GM18511 (cell line): ENCODE data around the gene FAM72B.
"Not testable (repeated sequence)": the region's sequence is repeated elsewhere in the genome, so short reads cannot be mapped to it uniquely, and the experiment has no call there.

ENCODE experiments used
- ATAC-seq: cut with Tn5 transposase; IDR thresholded peaks from one replicate; pipeline ENCODE4 v1.9.1; 2021; ENCODE audit warnings: mild to moderate bottlenecking, moderate library complexity; ENCODE audit not compliant: unreplicated experiment

Gene FAM72B

DNA sequence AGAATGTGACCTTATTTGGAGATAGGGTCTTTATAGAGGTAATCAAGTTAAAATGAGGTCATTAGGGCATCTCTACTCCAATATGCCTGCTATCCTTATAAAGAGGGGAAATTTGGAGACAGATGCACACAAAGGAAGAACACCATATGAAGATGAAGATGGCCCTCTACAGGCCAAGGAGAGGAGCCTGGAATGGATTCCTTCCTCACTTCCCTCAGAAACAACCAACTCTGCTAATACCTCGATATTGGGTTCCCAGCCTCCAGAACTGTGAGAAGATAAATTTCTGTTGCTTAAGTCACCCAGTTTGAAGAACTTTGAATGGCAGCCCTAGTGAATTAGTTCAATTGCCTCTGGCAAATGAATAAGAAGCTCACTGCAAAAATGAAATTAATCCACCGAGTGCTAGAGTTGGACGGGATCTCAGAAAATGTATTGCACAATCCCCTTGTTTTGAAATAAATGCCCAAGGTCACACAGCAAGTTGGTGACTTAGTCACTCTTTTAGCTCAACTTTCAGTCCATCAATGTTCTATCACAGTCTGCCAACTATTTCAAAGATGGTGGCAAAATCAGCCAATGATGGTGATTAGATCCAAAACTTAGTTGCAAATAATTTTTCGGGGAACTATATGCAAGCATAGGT, 27.1 kb downstream of the FAM72B start:
- ATAC-seq: not testable (repeated sequence)

DNA sequence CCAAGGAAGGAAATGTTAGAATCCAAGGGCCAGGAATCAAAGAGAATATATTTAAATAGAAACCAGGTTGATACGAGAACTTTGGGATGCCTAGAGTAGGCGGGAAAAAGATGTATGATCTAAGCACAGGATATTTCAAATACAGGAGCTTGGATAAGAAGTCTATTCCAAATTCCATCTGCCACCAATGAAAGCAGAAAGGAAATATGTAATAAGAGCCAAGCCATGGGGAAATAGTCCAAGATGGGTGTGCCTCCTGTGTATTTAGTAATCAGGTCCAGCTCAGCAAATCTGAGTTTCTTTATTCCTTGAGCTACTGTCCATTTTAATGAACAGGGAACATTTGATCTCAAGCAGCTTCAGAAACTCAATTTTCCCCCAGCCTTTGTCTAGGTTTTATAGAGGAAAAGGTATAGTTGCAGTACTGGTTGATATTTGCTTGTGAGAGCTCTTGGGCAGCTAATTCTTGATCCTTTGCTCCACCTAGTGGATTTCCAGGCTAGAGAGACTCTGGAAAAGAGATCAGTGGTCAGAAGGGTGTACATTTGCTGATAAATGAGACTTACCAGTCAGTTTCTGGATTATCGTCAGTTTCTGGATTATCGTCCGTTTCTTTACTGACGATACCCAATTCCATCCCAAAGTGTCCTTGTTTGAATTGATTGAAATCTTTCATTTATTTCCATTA, 28.3 kb downstream of the FAM72B start:
- not testable (repeated sequence) for ATAC-seq

DNA sequence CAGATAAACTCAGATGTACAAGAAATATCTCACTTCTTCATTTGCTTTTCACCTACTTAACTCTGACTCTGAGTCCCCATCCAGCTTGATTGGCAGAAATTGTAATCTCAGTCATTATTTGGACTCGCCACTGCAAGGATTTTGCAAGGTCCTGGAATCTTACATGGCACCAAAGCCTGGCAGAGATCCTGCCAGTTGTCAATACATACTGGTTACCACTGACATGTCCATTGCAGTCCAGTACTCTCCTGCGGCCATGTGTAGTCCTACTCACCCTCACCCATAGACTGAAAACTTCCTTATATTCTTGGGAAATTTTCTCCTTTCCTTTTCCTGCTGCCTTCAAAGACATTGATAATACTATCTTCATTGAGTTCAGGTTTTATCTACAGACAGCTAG, 29.3 kb downstream of the FAM72B start:
- ATAC-seq: not testable (repeated sequence)

DNA sequence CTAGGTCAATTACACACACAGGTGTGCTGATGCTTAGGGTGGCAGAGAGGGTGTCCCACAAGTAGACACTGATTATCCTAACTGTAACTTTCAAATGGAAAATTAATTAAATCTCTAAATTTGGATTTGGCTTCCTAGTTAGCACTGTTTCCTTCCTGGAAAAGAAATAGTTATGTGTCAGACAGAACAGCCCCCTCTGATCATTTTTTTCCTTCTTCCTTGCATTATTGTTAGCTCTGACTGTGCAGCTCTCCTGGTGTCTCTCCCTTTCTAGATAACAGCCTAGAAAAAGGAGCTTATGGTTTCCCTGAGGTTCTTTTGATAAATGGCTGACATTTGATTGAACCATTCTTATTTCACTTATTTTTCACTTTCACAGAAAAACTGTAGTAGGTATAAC, 31.4 kb downstream of the FAM72B start:
- not testable (repeated sequence) for ATAC-seq

DNA sequence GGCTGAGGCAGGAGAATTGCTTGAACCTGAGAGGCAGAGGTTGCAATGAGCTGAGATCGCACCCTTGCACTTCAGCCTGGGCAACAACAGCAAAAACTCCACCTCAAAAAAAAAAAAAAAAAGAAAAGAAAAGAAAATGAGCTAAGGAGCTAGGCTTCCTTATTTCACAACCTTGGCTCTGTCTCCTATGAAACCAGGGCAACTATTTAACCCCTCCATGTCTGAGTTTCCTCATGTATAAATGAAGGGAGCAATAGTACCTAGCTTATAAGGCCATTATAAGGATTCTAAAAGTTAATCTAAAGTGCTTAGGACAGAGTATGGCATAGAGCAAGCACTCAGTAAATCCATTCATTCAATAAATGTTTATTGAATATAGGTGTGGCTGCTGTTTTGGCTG, 32.8 kb downstream of the FAM72B start:
- not testable (repeated sequence) for ATAC-seq

DNA sequence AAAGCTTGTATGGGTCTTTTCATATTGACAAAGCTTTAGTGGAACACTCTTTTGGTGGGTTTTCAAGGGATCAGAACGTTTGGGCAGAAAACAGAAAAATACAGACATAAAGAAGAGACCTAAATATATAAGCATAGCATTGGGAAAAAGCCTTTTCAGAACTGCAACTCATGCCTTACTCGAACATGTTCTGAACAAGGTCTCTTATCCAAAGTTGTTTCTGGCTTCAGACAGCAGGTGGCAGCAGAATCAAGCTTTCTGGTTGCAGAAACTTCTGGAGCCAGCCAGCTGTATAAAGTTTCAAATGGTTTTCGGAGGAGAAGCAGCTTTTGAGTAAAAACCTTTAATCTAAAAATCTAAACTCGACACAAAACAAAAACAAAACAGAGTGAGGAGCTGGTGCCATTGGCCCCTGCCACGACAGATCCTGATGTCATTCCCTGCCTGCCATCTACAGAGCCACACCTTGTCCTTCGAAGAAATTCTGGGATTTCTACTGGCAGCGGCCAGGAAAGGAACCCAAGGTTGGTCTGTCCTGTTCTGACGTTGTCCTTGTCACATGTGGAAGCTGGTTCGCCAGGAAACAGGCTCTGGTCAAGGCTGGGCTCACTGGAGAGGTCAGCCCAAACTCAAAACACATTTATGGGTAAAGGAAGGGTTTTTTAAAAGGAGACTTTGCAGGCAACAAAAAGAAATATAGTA, 35.5 kb downstream of the FAM72B start:
- not testable (repeated sequence) for ATAC-seq

DNA sequence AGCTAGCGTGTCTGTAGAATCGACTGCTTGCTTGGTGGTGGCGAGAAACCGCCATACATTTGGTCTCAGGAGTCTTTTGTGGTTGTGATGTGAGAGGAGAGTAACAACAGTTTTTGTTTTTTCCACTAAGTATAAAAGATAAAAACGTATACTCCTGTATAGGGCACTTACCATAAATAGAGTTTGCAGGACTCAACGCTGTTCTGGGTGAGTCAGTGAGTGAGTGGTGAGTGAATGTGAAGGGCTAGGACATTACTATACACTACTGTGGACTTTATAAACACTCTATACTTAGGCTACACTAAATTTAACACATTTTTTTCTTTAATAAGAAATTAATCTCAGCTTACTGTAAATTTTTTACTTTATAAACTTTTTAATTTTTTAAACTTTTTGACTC, 43.7 kb downstream of the FAM72B start:
- ATAC-seq: not testable (repeated sequence)

DNA sequence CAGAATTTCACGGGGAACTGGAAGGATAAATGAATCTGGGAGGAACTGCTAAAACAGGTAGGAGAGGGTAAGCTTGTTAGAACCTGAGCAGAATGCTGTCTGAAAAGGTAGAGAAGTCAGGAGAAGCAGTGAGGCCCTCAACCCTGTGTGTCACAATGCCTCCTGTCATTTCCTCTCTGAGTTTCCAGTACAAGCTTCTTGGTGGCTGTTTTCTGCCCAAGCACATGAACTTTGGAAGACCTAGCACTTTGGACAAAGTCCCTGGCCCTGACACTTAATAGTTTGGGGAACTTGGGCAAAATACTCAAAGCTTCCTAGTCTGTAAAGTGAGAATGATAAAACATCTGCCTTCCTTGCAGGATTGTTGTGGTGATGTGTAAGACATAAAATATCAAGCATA, 52.6 kb downstream of the FAM72B start:
- ATAC-seq: not testable (repeated sequence)

DNA sequence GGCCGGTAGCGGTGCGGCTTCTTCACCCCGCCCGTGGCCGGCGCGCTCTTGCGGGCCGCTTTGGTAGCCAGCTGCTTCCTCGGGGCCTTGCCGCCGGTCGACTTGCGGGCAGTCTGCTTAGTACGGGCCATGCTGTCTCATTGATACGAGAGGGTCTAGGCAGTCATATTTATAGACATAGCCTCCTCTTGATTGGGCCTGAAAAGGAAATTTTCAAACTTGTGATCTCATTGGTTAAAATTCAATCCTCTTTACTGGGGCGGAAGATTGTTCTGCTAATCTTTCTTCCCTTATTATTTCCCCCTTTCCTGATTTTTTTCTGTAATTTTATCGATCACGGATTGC, 65.7 kb downstream of the FAM72B start:
- ATAC-seq: not testable (repeated sequence)
